Stimulated activated CD8-positive, alpha-beta memory T cell treated with anti-CD3 and anti-CD28 coated beads, Interleukin-15, amount 100 ng/mL, for 1 hour (primary cell): ENCODE data around the gene RABGGTB.
"Not testable (repeated sequence)": the region's sequence is repeated elsewhere in the genome, so short reads cannot be mapped to it uniquely, and the experiment has no call there.

ENCODE experiments used
- DNase-seq: peaks from one replicate; pipeline ENCODE4 v3.0.0-alpha.2; 2020; ENCODE audit warnings: low read depth

The RABGGTB gene

GRCh38 chr1:75796376-75797272 lies 10.6 kb downstream of the RABGGTB start, which contains the start of gene MSH4:
MSH4 (plus strand) TSS chr1:75796882; CDS start chr1:75796986, 104 bp downstream.
- no peak for DNase-seq

GRCh38 chr1:75797273-75797588 lies 11.2 kb downstream of the RABGGTB start:
- DNase-seq = no peak

- DNase-seq = no peak
Observed at GRCh38 chr1:75797606-75798216, 11.7 kb downstream of the RABGGTB start.

GRCh38 chr1:75801480-75801879 lies 15.4 kb downstream of the RABGGTB start:
- DNase-seq = not testable (repeated sequence)

- no peak for DNase-seq
Observed at GRCh38 chr1:75808921-75809320, 22.9 kb downstream of the RABGGTB start.

DNA sequence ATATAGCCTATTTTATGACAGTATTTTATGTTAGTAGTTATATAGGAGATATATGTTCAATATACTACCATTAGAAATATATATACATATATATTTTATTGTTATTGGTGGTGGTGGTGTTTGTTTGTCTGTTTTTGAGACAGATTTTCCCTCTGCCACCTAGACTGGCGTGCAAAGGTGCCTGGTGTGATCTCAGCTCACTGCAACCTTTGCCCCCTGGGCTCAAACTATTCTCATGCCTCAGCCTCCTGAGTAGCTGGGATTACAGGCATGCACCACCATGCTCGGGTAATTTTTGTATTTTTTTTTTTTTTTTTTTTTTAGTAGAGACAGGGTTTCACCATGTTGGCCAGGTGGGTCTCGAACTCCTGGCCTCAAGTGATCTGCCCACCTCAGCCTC lies 24.1 kb downstream of the RABGGTB start:
- not testable (repeated sequence) for DNase-seq

DNA sequence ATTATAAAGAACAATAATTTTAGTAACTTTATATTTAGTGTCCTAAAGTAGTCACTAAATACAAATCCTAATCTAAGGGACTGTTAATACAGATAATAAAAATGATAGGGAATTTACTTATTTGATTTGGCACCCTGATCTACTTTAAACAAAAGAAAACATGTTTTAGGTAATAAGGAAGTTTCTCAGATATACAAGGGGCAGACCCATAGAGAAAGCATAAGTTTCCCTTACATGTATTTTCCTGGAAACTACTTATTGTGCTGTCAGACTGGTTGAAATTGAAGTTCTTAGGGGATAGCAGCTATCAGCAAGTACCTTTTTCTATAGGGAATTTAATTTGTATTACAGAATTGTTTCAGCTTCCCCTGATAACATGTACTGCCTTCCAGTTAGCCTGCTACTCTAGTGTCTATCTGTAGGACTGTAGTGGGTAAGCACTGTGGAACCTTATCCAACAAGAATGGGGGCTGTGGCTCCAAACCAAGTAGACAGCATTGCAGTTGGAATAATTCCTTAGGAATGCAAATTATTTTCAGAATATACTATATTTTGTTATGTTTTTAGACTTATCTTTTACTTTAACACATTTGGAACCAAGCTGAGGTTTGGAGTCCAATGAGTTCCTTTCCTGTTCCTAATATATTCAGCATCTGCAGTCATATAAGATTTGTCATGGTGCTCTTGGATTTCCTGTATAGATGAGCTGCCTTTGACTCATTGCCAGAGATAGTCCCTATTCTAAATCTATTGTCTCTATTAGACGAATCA lies 25.3 kb downstream of the RABGGTB start:
- no peak for DNase-seq

GRCh38 chr1:75812065-75812464 lies 26.0 kb downstream of the RABGGTB start:
- no peak for DNase-seq

- not testable (repeated sequence) for DNase-seq
Observed at GRCh38 chr1:75823596-75823995, 37.5 kb downstream of the RABGGTB start.

DNA sequence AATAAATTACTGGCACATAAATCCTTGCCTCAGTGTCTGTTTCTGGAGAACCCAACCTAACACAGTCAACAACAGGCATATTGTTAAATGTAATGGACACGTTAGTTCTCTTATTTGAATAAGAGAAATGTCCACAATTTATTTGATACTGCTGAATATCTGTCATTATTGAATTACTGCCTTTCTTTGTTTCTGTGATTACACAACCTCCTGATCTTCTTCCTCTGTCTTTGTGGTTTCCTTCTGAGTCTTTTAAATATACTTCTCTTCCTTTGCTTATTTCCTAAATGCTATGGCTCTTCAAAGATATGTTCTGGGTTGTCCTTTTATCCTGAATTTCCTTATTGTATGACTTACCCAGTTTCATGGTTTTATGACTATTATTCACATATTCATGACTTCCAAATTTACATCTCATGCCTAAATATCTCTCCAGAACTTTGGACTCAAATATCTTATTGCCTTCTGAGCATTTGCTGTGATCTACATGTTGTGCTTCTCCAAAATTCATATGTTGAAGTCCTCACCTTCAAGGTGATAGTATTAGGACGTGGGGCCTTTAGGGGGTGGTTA lies 50.6 kb downstream of the RABGGTB start:
- DNase-seq = no peak

- no peak for DNase-seq
Observed at GRCh38 chr1:75838079-75838478, 52.0 kb downstream of the RABGGTB start.

GRCh38 chr1:75841421-75841820 lies 55.4 kb downstream of the RABGGTB start:
- no peak for DNase-seq
